HCT116 (cell line): ENCODE results near the gene MLXIPL.

Experiments used
- CBX3 ChIP-seq: IDR thresholded peaks from 2 replicates; pipeline ENCODE4 v1.6.1; 2012; ENCODE audit warnings: low read depth
- CTCF ChIP-seq, 3 experiments: fragments of 200-600 bp in 1 of 3; sonication (generic) in 1 of 3; IDR thresholded peaks in 2 of 3; conservative IDR thresholded peaks in 1 of 3; 2 replicates each; pipeline ENCODE4 v1.5.1; 2012 to 2017; ENCODE audit warnings: low read depth in 2 of 3, low read length in 2 of 3, antibody characterized with exemption in 1 of 3, borderline replicate concordance in 1 of 3, control low read depth in 1 of 3, mild to moderate bottlenecking in 1 of 3, mixed read lengths in 1 of 3, mixed run types in 1 of 3, moderate library complexity in 1 of 3; ENCODE audit not compliant: insufficient read depth in 1 of 3
- EZH2 ChIP-seq: fragments of 200-600 bp; sonication (generic); IDR thresholded peaks from 2 replicates; pipeline ENCODE4 v1.6.1; 2017; ENCODE audit warnings: antibody characterized with exemption, mixed run types
- JUND ChIP-seq: IDR thresholded peaks from 2 replicates; pipeline ENCODE4 v1.6.1; 2012
- POLR2A ChIP-seq: IDR thresholded peaks from 2 replicates; pipeline ENCODE4 v1.7.0; 2011; ENCODE audit warnings: borderline replicate concordance; ENCODE audit not compliant: insufficient read depth, insufficient read length; ENCODE audit errors: extremely low read depth
- POLR2AphosphoS5 ChIP-seq: IDR thresholded peaks from 2 replicates; pipeline ENCODE4 v1.6.1; 2011; ENCODE audit warnings: mild to moderate bottlenecking, low read depth, low read length, moderate library complexity
- RAD21 ChIP-seq: IDR thresholded peaks from 2 replicates; pipeline ENCODE4 v1.6.1; 2012; ENCODE audit warnings: low read depth, mild to moderate bottlenecking
- TCF7L2 ChIP-seq: IDR thresholded peaks from 2 replicates; pipeline ENCODE4 v1.7.0; 2011; ENCODE audit warnings: borderline replicate concordance, inconsistent platforms; ENCODE audit not compliant: insufficient read depth, insufficient read length; ENCODE audit errors: extremely low read depth
- YY1 ChIP-seq: IDR thresholded peaks from 2 replicates; pipeline ENCODE4 v1.6.1; 2011; ENCODE audit warnings: low read length, low read depth, moderate library complexity, mild to moderate bottlenecking; ENCODE audit not compliant: insufficient replicate concordance; ENCODE audit errors: extremely low read depth

- no peak for TF ChIP-seq CTCF (IDR thresholded peaks at IDR 0.05 in 2 of 3, conservative IDR thresholded peaks at IDR 0.05 in 1 of 3; ENCODE audit: borderline replicate concordance in 1 of 3, insufficient read depth in 1 of 3, low read depth in 2 of 3, low read length in 2 of 3)
- TF ChIP-seq RAD21: no peak
- TF ChIP-seq POLR2AphosphoS5: no peak; the same call in 1 of the 2 replicates
- no peak for TF ChIP-seq POLR2A
- TF ChIP-seq CBX3: no peak
- no peak for TF ChIP-seq EZH2
- no peak for TF ChIP-seq JUND
- TF ChIP-seq TCF7L2: no peak
- no peak for TF ChIP-seq YY1
Measured at GRCh38 chr7:73567140-73567539, 57.2 kb downstream of the MLXIPL start.
